Neuronal stem cell (in vitro differentiated cells): Measurements from ENCODE around the gene RBM34.

Experiments
- DNase-seq: peaks from one replicate; pipeline ENCODE4 v3.0.0-alpha.2; 2013; ENCODE audit warnings: low spot score
- H2AFZ ChIP-seq: one replicate; pipeline ENCODE4 v1.6.1; 2013; ENCODE audit warnings: mild to moderate bottlenecking, low read length, inconsistent platforms
- H2AK5ac ChIP-seq: 2 replicates; pipeline ENCODE4 v1.6.1; 2013; ENCODE audit warnings: low read depth, mild to moderate bottlenecking, inconsistent platforms, low read length, moderate library complexity, mixed read lengths
- H2BK120ac ChIP-seq: 2 replicates; pipeline ENCODE4 v1.6.1; 2013; ENCODE audit warnings: low read depth, mild to moderate bottlenecking, inconsistent platforms, low read length, moderate library complexity, mixed read lengths
- H2BK12ac ChIP-seq: one replicate; pipeline ENCODE4 v1.6.1; 2013; ENCODE audit warnings: low read length, inconsistent platforms
- H2BK15ac ChIP-seq: 2 replicates; pipeline ENCODE4 v1.6.1; 2013; ENCODE audit warnings: mild to moderate bottlenecking, low read length, inconsistent platforms, mixed read lengths
- H2BK5ac ChIP-seq: one replicate; pipeline ENCODE4 v1.6.1; 2013; ENCODE audit warnings: inconsistent platforms, mild to moderate bottlenecking, low read length, moderate library complexity
- H3K14ac ChIP-seq: one replicate; pipeline ENCODE4 v1.6.1; 2013; ENCODE audit warnings: low read length, inconsistent platforms
- H3K18ac ChIP-seq: 2 replicates; pipeline ENCODE4 v1.6.1; 2013; ENCODE audit warnings: low read length, inconsistent platforms
- H3K23ac ChIP-seq: 2 replicates; pipeline ENCODE4 v1.6.1; 2013; ENCODE audit warnings: low read depth, mild to moderate bottlenecking, mixed read lengths, low read length, inconsistent platforms; ENCODE audit not compliant: poor library complexity
- H3K27ac ChIP-seq: replicated peaks from 3 replicates; pipeline ENCODE4 v1.5.1; 2013; ENCODE audit warnings: low read length, inconsistent platforms
- H3K27me3 ChIP-seq, 3 experiments: 2 replicates each; pipeline ENCODE4 v1.6.1; 2013; ENCODE audit warnings: low read length in 3 of 3, mild to moderate bottlenecking in 2 of 3, inconsistent platforms in 1 of 3, low read depth in 1 of 3, mixed read lengths in 1 of 3, moderate library complexity in 1 of 3; ENCODE audit not compliant: control insufficient read depth in 3 of 3, insufficient read depth in 3 of 3
- H3K36me3 ChIP-seq, 2 donors: replicated peaks in 1 of 2; 2 replicates each; pipeline ENCODE4 v1.6.1; 2013; ENCODE audit warnings: low read length in 2 of 2; ENCODE audit not compliant: control insufficient read depth in 2 of 2, insufficient read depth in 2 of 2
- H3K4ac ChIP-seq: 2 replicates; pipeline ENCODE4 v1.6.1; 2013; ENCODE audit warnings: inconsistent platforms, mild to moderate bottlenecking, low read length, moderate library complexity
- H3K4me1 ChIP-seq, 2 donors: 1 replicate in 1 of 2; 2 replicates in 1 of 2; pipeline ENCODE4 v1.6.1; 2013; ENCODE audit warnings: low read length in 2 of 2, low read depth in 1 of 2; ENCODE audit not compliant: control insufficient read depth in 2 of 2, insufficient read depth in 1 of 2
- H3K4me2 ChIP-seq: one replicate; pipeline ENCODE4 v1.6.1; 2013; ENCODE audit warnings: mild to moderate bottlenecking, low read length, inconsistent platforms; ENCODE audit not compliant: insufficient read depth, poor library complexity, severe bottlenecking
- H3K4me3 ChIP-seq, 2 donors: 2 replicates each; pipeline ENCODE4 v1.5.1; 2013; ENCODE audit warnings: low read length in 2 of 2, mild to moderate bottlenecking in 2 of 2, inconsistent platforms in 1 of 2, moderate library complexity in 1 of 2
- H3K79me1 ChIP-seq: one replicate; pipeline ENCODE4 v1.6.1; 2013; ENCODE audit warnings: low read depth, mild to moderate bottlenecking, inconsistent platforms, low read length, moderate library complexity
- H3K9ac ChIP-seq: one replicate; pipeline ENCODE4 v1.6.1; 2013; ENCODE audit warnings: mild to moderate bottlenecking, low read depth, low read length, inconsistent platforms; ENCODE audit not compliant: poor library complexity
- H3K9me3 ChIP-seq, 2 donors: replicated peaks in 1 of 2; 2 replicates each; pipeline versions ENCODE3 to v1.6.1; 2013; ENCODE audit warnings: low read length in 2 of 2, mild to moderate bottlenecking in 2 of 2, inconsistent platforms in 1 of 2, low read depth in 1 of 2, mixed read lengths in 1 of 2, moderate library complexity in 1 of 2; ENCODE audit not compliant: control insufficient read depth in 2 of 2, insufficient read depth in 1 of 2
- H4K8ac ChIP-seq: one replicate; pipeline ENCODE4 v1.6.1; 2013; ENCODE audit warnings: low read depth, mild to moderate bottlenecking, inconsistent platforms, low read length, moderate library complexity
- H4K91ac ChIP-seq: one replicate; pipeline ENCODE4 v1.6.1; 2013; ENCODE audit warnings: low read length, low read depth, mild to moderate bottlenecking, inconsistent platforms; ENCODE audit not compliant: poor library complexity
- WGBS, 2 donors: extraction: QIAGEN DNeasy Blood & Tissue Kit; methylation state at CpG; one replicate each; pipeline ENCODE4 v1.1.7; 2013; ENCODE audit warnings: missing lambda C conversion rate in 2 of 2, mixed read lengths in 1 of 2; ENCODE audit not compliant: insufficient read length in 2 of 2, insufficient replicate concordance in 1 of 2; ENCODE audit errors: extremely low coverage in 2 of 2; 5-methylcytosine and 5-hydroxymethylcytosine counted together

Gene RBM34

GRCh38 chr1:235129774-235130570 is 31.1 kb downstream of the RBM34 start:
- Histone ChIP-seq H3K27me3 (no peaks in the 10 kb centered on the region), H4K8ac (no peak overlapping the region), H3K4ac (no peak overlapping the region), H3K18ac (no peak overlapping the region), H3K23ac (no peak overlapping the region), H4K91ac (no peak overlapping the region), H2BK15ac (no peak overlapping the region), H2AFZ (no peak overlapping the region), H2BK120ac (no peak overlapping the region), H3K14ac (no peak overlapping the region), H3K27ac (no peak overlapping the region), H3K79me1 (peaks cover 4% of the 10 kb centered on the region), H2BK12ac (no peak overlapping the region), H3K9me3 (peaks cover 0 to 2% of the 10 kb centered on the region in 2 donors), H2AK5ac (no peak overlapping the region), H3K4me2 (no peak overlapping the region), H3K4me3 (no peak overlapping the region), H3K4me1 (peaks cover 0 to 8% of the 10 kb centered on the region in 2 donors), H2BK5ac (no peak overlapping the region), H3K9ac (no peak overlapping the region), H3K36me3 (peaks cover 4 to 60% of the 10 kb centered on the region in 2 donors)
- WGBS, 2 donors: no CpG with 5 or more reads among the region's 4 CpGs
- DNase-seq: no peak

- H3K14ac ChIP-seq: peak within 1 kb of the TSS; percentile 100
These were observed 32.4 kb downstream of the RBM34 start, which contains the start of gene TOMM20 for GRCh38 chr1:235128456-235129328. TOMM20 (minus strand) TSS chr1:235128837; CDS start chr1:235128715, 122 bp downstream.

GRCh38 chr1:235127732-235128455 is 33.2 kb downstream of the RBM34 start:
- Histone ChIP-seq H2BK15ac (no peak overlapping the region), H2AK5ac (peak overlapping the region; percentile 76), H3K4me3 (peak overlapping the region; percentile 80 to 94), H3K4me1 (peaks cover 0 to 8% of the 10 kb centered on the region in 2 donors), H3K18ac (peak overlapping the region; percentile 98), H4K8ac (no peak overlapping the region), H2BK12ac (no peak overlapping the region), H3K23ac (peak overlapping the region; percentile 100), H4K91ac (peak overlapping the region; percentile 100), H3K4me2 (peak overlapping the region; percentile 72), H3K36me3 (peaks cover 5 to 60% of the 10 kb centered on the region in 2 donors), H3K4ac (no peak overlapping the region), H3K9ac (peak overlapping the region; percentile 99), H2BK120ac (no peak overlapping the region), H3K14ac (peak overlapping the region; percentile 100), H2AFZ (peak overlapping the region; percentile 70), H3K27ac (peak overlapping the region; percentile 77), H3K27me3 (no peaks in the 10 kb centered on the region), H3K9me3 (peaks cover 0 to 2% of the 10 kb centered on the region in 2 donors), H3K79me1 (peaks cover 4% of the 10 kb centered on the region), H2BK5ac (peak overlapping the region; percentile 96)
- DNase-seq: no peak
- WGBS, 2 donors: no CpG with 5 or more reads among the region's 35 CpGs

More at GRCh38 chr1:235128456-235129328, 32.4 kb downstream of the RBM34 start, which contains the start of gene TOMM20:
- Histone ChIP-seq H3K27me3 (no peaks in the 10 kb centered on the region), H3K9me3 (peaks cover 0 to 2% of the 10 kb centered on the region in 2 donors), H2BK15ac (no peak within 1 kb of the TSS), H3K4me2 (peak within 1 kb of the TSS; percentile 72), H3K9ac (peak within 1 kb of the TSS; percentile 99), H3K4me1 (peaks cover 0 to 8% of the 10 kb centered on the region in 2 donors), H4K8ac (no peak within 1 kb of the TSS), H3K79me1 (peaks cover 4% of the 10 kb centered on the region), H3K23ac (peak within 1 kb of the TSS; percentile 100), H2AFZ (peak within 1 kb of the TSS; percentile 85), H4K91ac (peak within 1 kb of the TSS; percentile 100), H3K18ac (peak within 1 kb of the TSS; percentile 98), H2AK5ac (peak within 1 kb of the TSS; percentile 76), H3K4me3 (peak within 1 kb of the TSS; percentile 80 to 94), H3K36me3 (peaks cover 5 to 63% of the 10 kb centered on the region in 2 donors), H3K4ac (peak within 1 kb of the TSS; percentile 61), H3K27ac (peak within 1 kb of the TSS; percentile 77), H2BK5ac (peak within 1 kb of the TSS; percentile 96), H2BK120ac (no peak within 1 kb of the TSS), H2BK12ac (no peak within 1 kb of the TSS)
- WGBS, 2 donors: no CpG with 5 or more reads among the region's 67 CpGs
- peak; percentile 95 for DNase-seq
